K562 (cell line): ENCODE results near the gene ST6GAL1. TPM values are rescaled to one million over a fixed set of nuclear protein-coding genes. Genes with fewer than 3 reads are reported as not detected.

Experiments
- EGR1 ChIP-seq: fragments of 450-650 bp; conservative IDR thresholded peaks from 2 replicates; pipeline ENCODE4 v1.6.1; 2017; ENCODE audit warnings: mild to moderate bottlenecking
- ESRRA ChIP-seq: fragments of 450-650 bp; IDR thresholded peaks from 2 replicates; pipeline ENCODE4 v1.6.1; 2014; ENCODE audit warnings: low read depth, mild to moderate bottlenecking, moderate library complexity, borderline replicate concordance
- GABPA ChIP-seq: fragments of 200-800 bp; sonication (Bioruptor generic); conservative IDR thresholded peaks from 2 replicates; pipeline ENCODE4 v1.6.1; 2016; ENCODE audit warnings: low read depth, missing genetic modification characterization, missing compliant biosample characterization
- GTF3C2 ChIP-seq: IDR thresholded peaks from 3 replicates; pipeline ENCODE4 v1.6.1; 2011; ENCODE audit warnings: borderline replicate concordance, mild to moderate bottlenecking, moderate library complexity; ENCODE audit not compliant: insufficient read length; ENCODE audit errors: extremely low read depth
- HIVEP1 ChIP-seq: fragments of 250-450 bp; sonication (Bioruptor Pico); IDR thresholded peaks from 2 replicates; pipeline ENCODE4 v1.4.0; 2020; ENCODE audit warnings: mild to moderate bottlenecking
- NELFE ChIP-seq: IDR thresholded peaks from 2 replicates; pipeline ENCODE4 v1.6.1; 2011; ENCODE audit warnings: mild to moderate bottlenecking; ENCODE audit not compliant: insufficient read depth, insufficient read length
- NFE2 ChIP-seq: IDR thresholded peaks from 2 replicates; pipeline ENCODE4 v1.6.1; 2014; ENCODE audit warnings: antibody characterized with exemption, low read depth
- NKRF ChIP-seq: fragments of 450-650 bp; IDR thresholded peaks from 2 replicates; pipeline ENCODE4 v1.6.1; 2016; ENCODE audit warnings: borderline replicate concordance
- NR1H2 ChIP-seq: sonication (generic); formaldehyde crosslinking; IDR thresholded peaks from 2 replicates; pipeline ENCODE4 v1.4.0; 2020; ENCODE audit warnings: mild to moderate bottlenecking, missing genetic modification reagents
- RREB1 ChIP-seq: fragments of 250-450 bp; sonication (Bioruptor Pico); IDR thresholded peaks from 2 replicates; pipeline ENCODE4 v1.4.0; 2020
- TRIM24 ChIP-seq, 2 experiments: fragments of 450-650 bp; IDR thresholded peaks; 2 replicates each; pipeline ENCODE4 v1.6.1; 2016
- ZNF282 ChIP-seq: sonication (generic); formaldehyde crosslinking; IDR thresholded peaks from 2 replicates; pipeline ENCODE4 v1.8.1; 2023; ENCODE audit warnings: missing genetic modification reagents
- ZNF398 ChIP-seq: fragments of 250-450 bp; sonication (Bioruptor Pico); IDR thresholded peaks from 2 replicates; pipeline ENCODE4 v1.8.0; 2021; ENCODE audit warnings: moderate library complexity, mild to moderate bottlenecking, inconsistent platforms
- ZNF764 ChIP-seq: fragments of 250-450 bp; sonication (Bioruptor Pico); IDR thresholded peaks from 2 replicates; pipeline ENCODE4 v1.4.0; 2020; ENCODE audit warnings: low read depth, mild to moderate bottlenecking, moderate library complexity
- ZNF77 ChIP-seq: fragments of 250-450 bp; sonication (Bioruptor Pico); IDR thresholded peaks from 2 replicates; pipeline ENCODE4 v1.5.0; 2020
- ZNF830 ChIP-seq: fragments of 250-450 bp; sonication (Bioruptor Pico); IDR thresholded peaks from 2 replicates; pipeline ENCODE4 v1.5.0; 2021; ENCODE audit warnings: mild to moderate bottlenecking
- polyA plus RNA-seq, 8 experiments: library from polyadenylated mRNA; depleted of rRNA in 4 of 8; stranded (reverse) in 5 of 8; unstranded in 3 of 8; fragments of >200 nt; fragmentation: Nextera tagmentation in 2 of 8; fragmentation: Illumina TruSeq in 1 of 8; extraction: Ambion mirVana in 2 of 8; extraction: Trizol in 1 of 8; gene quantifications; 2 replicates each; pipeline versions ENCODE4 v1.2.1 to v1.2.3, GENCODE V29; 2011 to 2014; ENCODE audit warnings: inconsistent platforms in 1 of 8, missing spikeins in 1 of 8
- total RNA-seq, 7 experiments: library from RNA; depleted of rRNA in 6 of 7; stranded (reverse); fragments of >200 nt in 6 of 7; fragmentation: Illumina TruSeq in 2 of 7; extraction: Trizol in 2 of 7; gene quantifications; 2 replicates each; pipeline versions ENCODE4 v1.2.1 to v1.2.3, GENCODE V29; 2011 to 2021; ENCODE audit warnings: low replicate concordance in 1 of 7

Gene ST6GAL1
- total and polyA plus RNA-seq, 9 of the 15 experiments (the other 6 are each of a cell fraction or from before 2014, with no cell fraction given) = 31.9 to 145 (median 71.0) TPM

GRCh38 chr3:186901135-186901734 lies 29.1 kb upstream of the ST6GAL1 start (continued):
- TF ChIP-seq ZNF764 (CRISPR knock-in tag) (no peak), GTF3C2 (no peak), TRIM24 (IDR thresholded peaks at IDR 0.05) (peak; percentile 62 to 70; a peak in 2 of 4 replicates), NKRF (no peak), NELFE (no peak), EGR1 (no peak), ZNF398 (CRISPR knock-in tag) (no peak), ZNF282 (no peak), NR1H2 (CRISPR knock-in tag) (no peak), NFE2 (no peak), RREB1 (CRISPR knock-in tag) (no peak), ESRRA (no peak), ZNF77 (CRISPR knock-in tag) (no peak), HIVEP1 (CRISPR knock-in tag) (no peak), GABPA (tag) (0 out of 2 replicates have a peak, but pooled peaks have one; percentile 24), ZNF830 (CRISPR knock-in tag) (no peak)
